HG02852 (cell line): ENCODE results near the gene PI4KB.

ENCODE experiments used
- ATAC-seq: cut with Tn5 transposase; IDR thresholded peaks from one replicate; pipeline ENCODE4 v1.9.1; 2021; ENCODE audit warnings: mild to moderate bottlenecking, moderate library complexity; ENCODE audit not compliant: unreplicated experiment

PI4KB gene

DNA sequence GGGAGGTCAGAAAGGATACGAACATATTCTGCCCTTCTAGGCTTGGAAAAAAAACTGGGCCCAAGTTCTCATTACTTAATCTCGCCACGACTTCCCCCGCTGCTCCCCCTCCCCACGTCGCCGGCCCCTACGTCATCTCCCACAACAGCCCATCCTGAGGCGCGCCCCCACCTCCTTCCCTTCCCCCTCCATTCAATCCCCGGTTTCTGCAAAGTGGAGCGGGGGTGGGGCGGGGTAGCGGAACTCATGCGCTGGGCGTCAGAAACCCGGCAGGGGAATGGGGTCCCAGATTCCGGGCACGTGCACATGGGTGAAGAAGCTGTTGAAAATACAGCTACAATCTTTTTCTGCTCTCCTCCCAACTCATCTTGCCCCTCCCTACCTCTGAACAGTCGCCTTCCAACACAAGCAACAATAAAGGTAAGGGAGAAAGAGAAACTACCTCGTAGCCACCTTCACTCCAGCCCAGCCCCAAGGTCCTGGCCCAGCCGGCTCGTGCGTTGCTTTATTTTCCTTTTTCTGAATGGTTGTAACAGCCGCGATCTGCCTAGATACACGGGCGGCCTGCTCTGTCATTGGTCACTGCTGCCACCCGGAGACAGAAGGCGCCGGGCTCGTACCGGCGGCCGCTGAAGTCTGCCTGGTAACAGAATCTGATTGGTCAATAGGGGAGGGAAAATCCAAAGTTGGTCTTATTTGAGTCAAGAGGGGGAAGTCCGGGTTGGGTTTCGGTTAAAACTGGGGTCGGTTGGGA is 19.7 kb upstream of the PI4KB start, which contains the start of gene RFX5:
Gene RFX5 (minus strand): TSS at position 484 of the 754 bp plus-strand sequence. CDS start 932 bp downstream, outside the sequence.
- peak; percentile 95 for ATAC-seq

DNA sequence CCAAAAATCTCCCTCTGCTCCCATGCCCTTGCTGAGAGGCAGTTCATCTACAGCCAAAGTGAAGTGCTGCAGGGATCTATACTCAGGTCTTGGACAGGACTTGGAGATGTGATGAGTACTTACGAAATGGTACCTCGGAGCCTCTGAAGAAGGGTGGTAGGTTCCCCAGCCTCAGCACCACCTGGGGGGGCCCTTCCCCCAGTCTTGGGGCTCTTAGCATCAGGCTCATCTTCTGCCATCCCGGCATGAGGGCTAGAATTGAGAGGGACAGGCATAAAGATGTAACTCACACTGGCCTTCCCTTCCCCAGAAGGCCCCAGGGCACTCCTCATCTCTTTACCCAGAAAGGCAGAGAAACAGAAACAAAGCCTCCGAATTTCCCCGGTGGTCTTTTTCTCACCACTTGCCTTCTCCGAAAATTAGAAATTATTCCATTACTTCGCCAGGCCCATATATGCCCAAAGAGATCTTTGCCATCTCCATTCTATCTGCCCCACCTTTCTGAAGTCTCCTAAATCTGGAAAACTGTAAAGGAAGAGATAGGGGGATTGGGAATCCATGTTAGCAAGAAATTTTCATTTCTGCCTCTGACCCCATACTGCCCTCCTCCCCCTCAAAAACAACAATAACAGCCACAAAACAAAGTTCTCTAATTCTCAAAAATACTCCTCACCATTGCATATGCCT is 19.0 kb upstream of the PI4KB start:
- no peak for ATAC-seq

DNA sequence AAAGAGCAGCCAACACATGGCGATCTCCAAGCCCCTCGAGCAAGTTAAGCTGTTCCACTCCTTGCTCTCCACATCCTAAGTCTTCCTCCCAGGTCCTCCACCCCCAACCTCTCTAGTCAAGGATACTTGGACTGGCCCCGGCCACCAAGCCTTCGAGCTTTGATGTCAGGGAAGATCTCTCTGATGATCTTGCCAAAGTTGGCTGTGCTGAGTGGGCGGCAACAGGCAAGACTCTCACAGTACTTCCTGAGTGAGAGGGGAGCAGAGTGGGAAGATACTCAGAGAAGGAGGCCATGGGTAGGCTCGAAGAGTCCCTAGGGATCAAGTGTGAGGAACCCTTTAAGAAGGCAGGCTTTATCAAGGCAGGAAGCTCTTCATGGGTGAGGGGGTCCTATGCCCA is 17.1 kb upstream of the PI4KB start:
- no peak for ATAC-seq

DNA sequence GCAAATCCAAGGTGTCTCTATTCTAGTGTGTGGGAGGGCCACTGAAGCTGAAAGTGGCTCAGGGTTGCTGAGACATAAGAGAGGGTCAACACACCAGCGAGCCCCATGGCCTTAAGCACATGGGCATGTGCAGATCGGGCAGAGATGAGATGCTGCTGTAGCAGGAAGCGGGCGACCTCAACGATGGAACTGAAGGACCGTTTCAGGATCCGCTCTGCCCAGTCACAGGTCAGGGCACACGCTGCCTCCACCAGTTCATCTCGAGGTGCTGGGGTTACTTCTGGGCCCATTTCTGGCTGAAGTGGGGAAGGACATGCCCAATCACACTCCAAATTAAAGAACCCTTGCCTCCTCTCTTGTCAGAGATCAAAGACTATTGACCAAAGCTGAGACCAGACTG is 16.4 kb upstream of the PI4KB start:
- no peak for ATAC-seq

DNA sequence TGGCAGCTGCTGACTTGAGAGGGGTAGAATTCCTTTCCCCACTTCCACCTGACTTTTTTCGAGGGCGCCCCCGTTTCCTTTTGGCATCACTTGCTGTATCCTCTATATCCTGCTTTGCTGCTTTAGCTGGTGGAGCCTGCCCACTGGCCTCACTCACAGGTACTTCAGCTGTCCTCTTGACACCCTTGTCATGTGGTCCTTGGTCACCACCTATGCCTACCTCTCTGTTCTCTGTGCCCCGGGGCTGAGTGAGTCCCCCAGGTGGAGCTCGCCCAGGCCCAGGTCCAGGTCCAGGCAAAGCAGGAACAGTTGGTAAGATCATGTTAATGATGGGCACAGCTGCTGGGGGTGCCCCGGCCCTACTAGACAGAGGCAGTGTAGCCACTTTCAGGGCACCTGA is 15.4 kb upstream of the PI4KB start:
- ATAC-seq: no peak

DNA sequence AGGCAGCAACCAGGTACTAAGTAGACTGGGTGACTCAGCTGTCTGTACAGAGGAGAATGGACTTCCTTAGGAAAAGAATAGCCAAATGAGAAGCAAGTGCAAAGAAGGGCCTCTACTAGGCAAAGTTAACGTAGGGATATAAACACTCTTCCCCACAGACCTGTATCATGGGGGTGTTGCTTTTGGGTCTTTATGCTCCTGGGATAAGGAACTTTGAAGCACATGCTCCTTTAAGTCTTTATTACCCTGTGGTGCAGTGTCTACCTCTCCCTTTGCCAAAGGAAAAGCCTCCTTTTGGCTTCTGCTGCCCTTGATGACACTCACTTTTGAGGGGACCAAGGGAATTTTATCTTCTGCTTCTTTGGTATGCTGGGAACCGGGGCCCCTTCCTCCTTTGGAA is 14.8 kb upstream of the PI4KB start:
- no peak for ATAC-seq

DNA sequence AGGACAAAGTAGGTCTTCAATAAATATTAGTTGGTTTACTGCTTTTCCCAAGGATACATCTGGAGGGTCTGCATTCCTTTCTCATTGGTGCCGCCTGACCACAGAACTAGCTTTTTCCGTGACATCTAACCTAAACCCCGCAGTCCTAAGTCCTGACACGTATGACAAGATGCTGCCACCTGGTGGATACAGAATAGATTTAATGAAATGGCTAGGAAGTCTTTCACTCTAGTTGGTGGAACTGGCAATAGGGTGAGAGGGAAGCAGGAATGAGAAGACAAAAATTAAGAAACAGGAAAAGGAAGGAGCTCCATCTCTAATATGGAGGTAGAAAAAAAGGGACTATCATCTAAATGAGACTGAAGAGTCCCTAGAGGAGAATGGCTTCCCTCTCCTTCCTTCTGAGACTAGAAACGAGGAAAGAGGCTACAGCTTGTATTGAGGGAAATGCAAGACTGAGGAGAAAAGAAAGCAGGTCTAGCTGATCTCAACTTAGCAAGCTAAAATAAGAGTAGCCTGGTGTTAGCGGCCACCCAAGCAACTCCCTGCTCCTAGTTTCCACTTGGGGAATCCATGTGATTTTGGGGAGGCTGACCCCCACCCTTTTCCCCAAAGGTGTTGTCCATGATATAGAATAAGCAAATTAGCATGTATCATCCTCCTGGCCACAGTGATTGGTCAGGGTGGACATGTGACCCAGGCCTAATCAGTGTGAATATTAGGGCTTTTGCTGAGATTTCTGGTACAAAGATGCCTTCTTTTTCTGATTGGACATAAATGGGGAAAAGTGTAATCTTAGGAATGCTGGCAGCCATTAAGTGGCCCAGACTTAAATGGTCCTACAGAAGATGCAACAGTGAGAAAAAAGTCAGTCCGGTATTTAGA is 13.9 kb upstream of the PI4KB start:
- peak; percentile 65 for ATAC-seq

DNA sequence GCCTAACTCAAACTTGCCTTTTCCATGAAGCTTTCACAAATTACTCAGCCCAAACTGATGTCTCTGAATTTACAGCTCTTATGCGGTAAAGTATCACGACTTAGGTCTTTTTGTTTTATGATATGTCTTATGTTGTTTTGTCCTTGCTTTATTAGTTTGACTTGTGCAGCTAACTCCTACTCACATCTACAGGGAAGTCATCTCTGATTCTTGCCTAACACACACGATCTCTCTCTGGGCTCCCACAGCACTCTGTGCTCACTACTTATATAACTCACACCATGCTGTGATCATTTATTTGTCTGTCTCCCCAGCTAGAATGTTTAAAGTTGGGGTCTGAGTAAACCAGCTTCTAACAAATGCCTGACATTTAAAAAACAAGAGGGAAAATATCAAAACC is 9.3 kb upstream of the PI4KB start:
- no peak for ATAC-seq

DNA sequence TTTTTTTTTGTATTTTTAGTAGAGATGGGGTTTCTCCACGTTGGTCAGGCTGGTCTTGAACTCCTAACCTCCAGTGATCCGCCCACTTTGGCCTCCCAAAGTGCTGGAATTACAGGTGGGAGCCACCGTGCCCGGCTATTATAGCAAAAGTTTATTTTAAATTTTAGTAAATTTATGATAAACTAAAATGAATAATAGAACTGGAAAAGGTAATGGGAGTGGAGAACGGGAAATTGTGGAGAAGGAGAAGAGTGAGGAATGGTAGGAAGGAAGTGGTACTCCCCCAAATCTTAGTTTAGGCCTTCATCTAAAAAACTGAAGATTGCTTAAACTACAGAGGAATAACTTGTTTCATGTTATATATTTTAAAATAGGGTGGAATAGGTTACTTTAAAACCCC is 7.6 kb upstream of the PI4KB start:
- no peak for ATAC-seq

DNA sequence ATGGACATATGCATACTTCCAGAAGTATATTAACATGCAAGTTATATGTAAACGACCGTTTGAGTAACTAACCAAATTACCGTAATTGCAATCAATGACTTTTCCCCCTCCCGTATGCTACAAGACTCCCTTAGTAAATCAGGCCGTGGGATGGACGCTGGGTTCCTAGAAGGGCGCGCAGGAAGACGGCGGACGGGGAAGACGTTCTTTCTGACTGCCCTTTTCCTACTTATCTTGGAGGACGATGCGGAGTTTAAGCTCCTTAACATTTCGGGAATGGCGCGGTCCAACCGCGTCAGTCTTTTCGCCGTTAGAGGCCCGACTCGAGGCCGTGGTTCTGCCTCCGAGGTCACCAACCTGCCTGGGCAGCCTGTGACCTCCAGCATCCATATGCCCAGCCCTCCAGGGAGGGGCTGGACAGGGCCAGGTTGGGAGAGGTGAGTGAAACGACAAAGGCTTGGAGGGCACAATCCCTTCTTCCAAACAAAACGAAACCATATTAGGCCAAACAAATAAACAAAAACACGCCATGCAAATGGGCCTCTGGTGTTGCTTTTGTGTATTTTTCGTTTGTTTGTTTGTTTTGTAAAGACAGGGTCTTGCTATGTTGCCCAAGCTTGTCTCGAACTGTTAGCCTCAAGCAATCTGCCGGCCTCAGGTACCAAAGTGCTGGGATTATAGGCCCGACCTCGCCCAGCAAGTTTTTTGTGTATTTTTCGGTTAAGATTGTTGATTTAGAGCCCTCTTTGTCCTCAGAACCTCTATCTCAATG is 873 bp upstream of the PI4KB start:
- no peak for ATAC-seq

DNA sequence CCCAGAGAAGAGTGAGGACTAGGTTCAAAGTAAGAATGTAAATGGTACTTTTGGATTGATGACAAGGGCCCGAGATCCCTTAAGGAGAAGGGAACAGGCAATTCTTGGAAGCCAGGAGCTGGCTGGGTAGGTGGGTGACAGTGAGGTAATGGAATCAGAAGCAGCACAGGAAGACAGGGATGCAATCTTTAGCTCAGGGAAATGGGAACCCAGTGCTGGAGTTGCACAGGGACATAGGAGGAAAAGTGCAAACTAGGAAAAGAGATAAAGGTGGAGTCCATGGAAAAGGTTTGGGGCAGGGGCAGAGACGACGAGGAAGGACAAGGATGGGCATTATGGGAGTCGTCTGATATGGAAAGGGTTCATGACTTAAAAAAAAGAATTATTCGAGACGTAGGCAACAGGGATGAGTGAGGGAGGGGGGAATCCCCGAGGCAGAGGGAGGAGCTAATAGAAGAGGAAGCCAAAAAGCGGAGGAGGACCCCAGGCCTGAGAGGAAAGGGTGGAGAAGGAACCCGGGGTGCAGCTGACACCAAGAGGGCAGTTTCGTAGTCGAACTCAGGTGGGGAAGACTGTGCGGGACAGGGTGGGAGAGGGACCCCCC is 495 bp downstream of the PI4KB start:
- peak; percentile 57 for ATAC-seq

DNA sequence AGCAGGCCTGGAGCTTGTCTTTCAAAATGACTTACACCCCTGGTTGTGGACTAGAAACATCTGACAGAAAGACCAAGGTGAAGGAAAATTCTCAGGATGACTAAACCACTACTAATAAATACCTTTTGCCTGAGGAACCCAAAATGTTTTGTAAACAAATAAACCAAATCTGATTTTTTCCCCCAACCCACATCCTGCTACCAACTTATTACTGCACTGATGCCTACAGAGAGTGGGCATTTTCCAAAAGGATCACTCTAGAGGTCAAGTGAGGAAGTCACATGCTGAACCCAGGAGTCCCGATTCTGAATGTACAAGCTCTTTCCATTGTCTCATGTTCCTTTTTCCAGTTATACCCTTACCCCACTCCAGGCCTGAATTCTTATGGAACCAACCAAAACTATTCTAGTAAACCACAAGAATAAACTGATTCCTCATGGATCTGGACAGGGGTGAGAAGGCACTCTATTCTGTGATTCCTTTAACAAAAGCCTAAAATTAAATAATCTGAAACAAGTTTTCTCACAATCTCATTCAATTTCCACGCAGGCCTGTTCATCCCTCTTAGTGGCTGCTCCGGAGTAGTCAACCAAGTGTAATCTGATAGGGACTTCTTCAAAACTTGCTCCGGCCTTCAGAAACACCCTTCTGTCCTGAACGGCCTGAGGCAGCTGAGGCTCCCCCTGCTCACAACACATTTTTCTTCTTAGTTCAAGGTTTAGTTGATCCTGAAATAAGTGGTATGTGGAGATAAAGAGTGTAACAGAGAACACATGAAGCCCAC is 1.4 kb downstream of the PI4KB start:
- ATAC-seq: no peak

DNA sequence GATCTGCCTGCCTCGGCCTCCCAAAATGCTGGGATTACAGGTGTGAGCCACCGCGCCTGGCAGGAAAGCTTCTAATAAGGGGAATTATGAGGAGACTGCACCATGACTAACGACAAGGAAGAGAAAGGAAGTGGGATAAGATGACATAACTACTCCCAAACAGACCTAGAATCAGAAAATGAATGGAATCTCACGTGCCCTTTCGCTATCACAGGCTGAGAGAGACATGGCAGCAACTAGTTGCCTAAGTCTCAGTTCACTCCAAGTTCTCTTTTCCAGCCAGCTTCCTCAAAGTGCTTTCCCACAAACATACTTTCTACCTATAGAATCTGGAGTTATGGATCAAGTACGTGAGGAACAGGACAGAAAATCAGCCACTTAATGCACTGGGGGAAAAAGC is 2.0 kb downstream of the PI4KB start:
- ATAC-seq: no peak

DNA sequence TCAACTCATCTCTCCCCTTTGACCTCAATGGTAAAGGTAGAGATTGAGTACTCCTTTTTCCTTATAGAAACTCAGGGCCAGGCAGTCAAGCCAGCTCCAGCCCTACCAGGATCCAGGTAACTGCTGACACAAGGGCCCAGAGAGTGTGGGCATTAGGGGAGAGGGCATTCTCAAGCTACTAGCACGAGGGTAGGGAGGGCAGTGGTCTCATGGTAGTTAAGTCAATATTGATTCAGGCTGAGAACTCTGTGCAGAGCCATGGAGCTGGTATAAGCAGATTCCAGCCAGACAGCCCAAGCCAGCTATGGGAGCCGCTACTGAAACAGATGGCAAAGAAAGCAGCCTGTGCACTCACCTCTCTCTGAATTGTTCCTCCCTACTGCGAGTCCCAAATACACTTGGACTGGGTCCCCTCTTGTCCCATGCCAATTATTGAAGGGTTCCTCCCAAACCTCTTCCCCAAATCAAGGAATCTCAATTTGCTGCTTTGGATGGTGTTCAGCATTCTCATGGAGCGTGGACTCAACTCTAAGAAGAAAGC is 2.8 kb downstream of the PI4KB start:
- no peak for ATAC-seq

DNA sequence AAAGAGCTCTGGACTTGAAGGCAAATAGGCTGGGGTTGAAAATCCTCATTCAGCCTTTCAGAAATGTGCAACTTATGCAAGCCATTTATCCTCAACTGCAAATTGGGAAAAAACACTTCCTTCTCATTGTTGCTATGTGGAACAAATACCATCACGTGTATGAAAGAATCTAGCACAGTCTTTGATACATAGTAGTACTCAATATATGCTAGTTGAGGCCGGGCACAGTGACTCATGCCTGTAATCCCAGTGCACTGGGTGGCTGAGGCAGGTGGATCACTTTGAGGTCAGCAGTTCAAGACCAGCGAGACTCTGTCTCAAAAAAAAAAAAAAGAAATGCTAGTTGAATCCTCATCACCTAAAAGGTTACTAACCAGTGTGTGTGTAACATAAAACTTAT is 8.2 kb downstream of the PI4KB start:
- no peak for ATAC-seq

DNA sequence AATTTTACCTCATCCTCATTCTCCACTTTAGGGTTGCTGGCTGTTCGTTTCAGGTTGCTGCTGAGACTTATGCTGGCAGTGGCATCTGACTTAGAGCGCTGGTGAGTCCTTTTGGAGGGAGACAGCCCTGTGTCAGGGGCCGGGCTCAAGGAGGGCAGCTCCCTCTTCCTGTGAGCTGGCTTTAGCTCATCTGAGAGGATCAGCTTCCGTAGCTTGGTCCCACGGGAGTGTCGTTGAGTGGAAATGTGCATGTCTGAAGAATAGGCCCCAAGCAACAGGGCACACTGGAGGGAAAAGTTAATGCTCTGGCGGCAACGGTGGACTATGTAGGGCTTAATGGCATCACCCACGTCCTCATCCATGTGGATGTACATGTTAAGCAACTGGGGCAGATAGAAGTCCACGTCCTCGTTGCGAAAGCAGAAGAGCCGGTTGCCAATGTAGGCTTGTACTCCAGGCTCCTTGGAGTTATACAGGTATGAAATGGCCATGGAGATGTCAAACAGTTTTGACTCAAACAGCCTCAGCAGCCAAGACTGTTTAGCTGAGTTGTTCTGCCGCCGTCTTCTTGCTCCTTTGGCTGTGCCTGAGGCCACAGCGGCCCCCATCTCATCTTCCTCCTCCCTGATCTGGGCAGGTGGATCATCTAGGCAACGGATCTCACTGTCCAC is 11.5 kb downstream of the PI4KB start:
- no peak for ATAC-seq

DNA sequence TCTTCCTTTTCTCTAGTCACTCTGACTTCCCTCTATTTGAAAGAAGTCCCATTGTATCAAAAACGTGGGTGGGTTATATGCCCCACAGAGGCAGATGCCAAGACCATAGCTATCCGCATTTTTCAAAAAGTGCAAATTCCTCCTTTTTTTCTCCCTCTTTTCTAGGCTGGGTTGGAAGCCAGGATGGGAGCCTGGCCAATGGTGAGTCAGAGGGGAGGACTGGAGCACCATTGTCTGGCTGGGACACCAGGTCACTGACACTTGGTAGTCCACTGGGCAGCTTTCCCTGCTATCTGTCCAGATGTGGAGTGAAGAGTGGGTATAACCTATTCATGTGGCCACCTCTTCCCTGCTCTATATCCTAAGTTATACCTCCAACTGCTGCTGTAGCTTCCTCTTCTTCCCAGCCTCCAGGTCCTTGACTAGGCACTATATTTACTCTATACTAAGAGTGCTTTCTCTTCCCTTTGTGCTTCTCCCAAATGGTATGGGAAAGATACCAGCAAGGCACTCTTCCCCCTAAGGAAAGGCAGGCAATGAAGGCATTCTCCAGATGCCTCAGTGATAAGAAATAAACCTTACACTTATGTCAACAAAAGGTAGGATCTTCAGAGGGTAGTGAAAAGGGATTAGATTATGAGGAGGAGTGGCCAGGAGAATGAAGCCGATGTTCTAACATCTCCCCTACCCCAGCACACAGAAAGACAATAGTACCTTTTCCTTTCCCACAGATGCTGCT is 12.9 kb downstream of the PI4KB start:
- no peak for ATAC-seq

DNA sequence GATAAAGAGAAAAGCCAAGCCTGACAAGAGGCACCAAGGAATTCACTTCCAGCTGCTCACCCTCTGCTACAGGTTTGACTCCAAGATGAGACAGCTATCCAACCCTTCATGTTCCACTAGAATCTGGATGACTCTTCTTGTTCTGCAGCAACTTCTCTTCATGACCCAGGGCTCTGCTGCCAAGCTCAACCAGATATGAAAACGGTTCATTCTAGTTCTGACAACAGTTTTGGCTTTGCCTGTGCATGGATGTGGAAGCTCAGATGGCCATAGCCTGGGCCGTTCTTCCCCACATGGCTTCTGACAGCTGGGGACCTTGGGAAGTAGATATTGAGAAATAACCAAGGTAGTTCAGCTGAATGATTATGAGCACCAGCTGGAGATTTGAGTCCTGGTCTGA is 13.7 kb downstream of the PI4KB start:
- no peak for ATAC-seq
